ENCODE measurements around the gene GEMIN7.

DNA sequence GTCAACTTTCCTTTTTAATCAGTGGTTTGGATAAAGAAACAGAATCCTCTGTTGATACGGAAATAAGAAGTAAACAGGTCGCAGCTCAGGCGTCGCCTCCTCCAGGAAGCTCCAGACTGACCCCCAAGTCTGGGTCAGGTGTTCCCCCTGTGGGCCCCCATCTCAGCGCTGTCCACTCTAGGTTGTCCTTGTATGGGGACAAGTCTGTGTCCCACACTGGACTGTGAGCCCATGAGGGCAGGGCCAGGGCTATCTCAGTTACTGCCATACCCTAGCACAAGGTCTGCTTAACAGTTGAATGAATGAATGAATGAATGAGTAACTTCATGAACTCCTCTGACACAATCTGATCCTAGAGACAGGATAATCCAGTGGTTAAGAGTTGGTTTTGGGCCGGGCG, 32.7 kb upstream of the GEMIN7 start:
- TF ChIP-seq, protein P1, sequence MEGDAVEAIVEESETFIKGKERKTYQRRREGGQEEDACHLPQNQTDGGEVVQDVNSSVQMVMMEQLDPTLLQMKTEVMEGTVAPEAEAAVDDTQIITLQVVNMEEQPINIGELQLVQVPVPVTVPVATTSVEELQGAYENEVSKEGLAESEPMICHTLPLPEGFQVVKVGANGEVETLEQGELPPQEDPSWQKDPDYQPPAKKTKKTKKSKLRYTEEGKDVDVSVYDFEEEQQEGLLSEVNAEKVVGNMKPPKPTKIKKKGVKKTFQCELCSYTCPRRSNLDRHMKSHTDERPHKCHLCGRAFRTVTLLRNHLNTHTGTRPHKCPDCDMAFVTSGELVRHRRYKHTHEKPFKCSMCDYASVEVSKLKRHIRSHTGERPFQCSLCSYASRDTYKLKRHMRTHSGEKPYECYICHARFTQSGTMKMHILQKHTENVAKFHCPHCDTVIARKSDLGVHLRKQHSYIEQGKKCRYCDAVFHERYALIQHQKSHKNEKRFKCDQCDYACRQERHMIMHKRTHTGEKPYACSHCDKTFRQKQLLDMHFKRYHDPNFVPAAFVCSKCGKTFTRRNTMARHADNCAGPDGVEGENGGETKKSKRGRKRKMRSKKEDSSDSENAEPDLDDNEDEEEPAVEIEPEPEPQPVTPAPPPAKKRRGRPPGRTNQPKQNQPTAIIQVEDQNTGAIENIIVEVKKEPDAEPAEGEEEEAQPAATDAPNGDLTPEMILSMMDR (conservative IDR thresholded peaks at IDR 0.05; ENCODE audit: low read depth, low read length): no peak
- no peak for TF ChIP-seq EZH2 (IDR thresholded peaks at IDR 0.05; ENCODE audit: low read length, unreplicated experiment)
- no peak for TF ChIP-seq EZH2phosphoT487 (IDR thresholded peaks at IDR 0.05; ENCODE audit: borderline replicate concordance, low read length)

Measured in PC-3 (cell line).